Measurements from ENCODE around the gene VIPAS39.
"Not testable (repeated sequence)": the region's sequence is repeated elsewhere in the genome, so short reads cannot be mapped to it uniquely, and the experiment has no call there.

- not testable (repeated sequence) for TF ChIP-seq HNRNPUL1 (IDR thresholded peaks at IDR 0.05; ENCODE audit: low read length); E4F1 (CRISPR knock-in tag; IDR thresholded peaks at IDR 0.05; ENCODE audit: borderline replicate concordance)
Observed at GRCh38 chr14:77416098-77416497, 41.3 kb downstream of the VIPAS39 start.
